Suprapubic skin (tissue), 4 donors: Measurements from ENCODE around the gene DENND1C.

Experiments
- POLR2A ChIP-seq, 2 donors: fragments of 450-650 bp; IDR thresholded peaks; one replicate each; pipeline ENCODE4 v1.6.1; 2017; ENCODE audit warnings: antibody characterized with exemption in 2 of 2, mild to moderate bottlenecking in 2 of 2, moderate library complexity in 2 of 2
- POLR2AphosphoS5 ChIP-seq, 3 donors: sonication (generic); formaldehyde crosslinking; IDR thresholded peaks; one replicate each; pipeline ENCODE4 v1.6.1; 2017; ENCODE audit warnings: antibody characterized with exemption in 3 of 3
- TF ChIP-seq, protein P1 (sequence below), 2 donors: fragments of 200-600 bp in 1 of 2; fragments of 450-650 bp in 1 of 2; sonication (generic) in 1 of 2; IDR thresholded peaks; one replicate each; pipeline ENCODE4 v1.5.1; 2016 to 2019; ENCODE audit warnings: antibody characterized with exemption in 2 of 2, mild to moderate bottlenecking in 1 of 2, moderate library complexity in 1 of 2

DNA sequence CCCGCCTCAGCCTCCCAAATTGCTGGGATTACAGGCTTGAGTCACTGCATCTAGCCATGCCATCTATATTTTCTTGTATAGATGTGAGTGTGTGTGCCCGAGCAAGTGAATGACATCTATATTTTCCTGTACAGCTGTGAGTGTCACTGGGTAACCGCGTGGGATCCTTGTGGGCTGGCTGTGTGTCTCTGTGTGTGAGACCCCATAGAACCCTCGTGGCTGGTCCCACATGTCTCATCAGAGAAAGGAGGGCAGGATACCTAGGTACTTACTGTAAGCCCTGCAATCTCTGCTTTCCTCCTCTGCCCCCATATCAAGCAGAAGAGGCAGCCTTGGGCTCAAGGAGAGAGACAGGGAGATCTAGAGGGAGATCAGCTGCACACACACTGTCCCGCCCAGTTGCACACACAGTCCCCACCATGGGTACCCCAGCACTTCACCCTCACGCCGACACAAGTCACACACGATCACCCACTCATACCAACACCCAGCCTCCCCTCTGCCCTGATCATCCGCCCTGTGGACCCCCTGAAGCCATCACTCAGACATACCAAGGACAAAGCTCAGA is 655 bp downstream of the DENND1C start:
- TF ChIP-seq POLR2AphosphoS5 (IDR thresholded peaks at IDR 0.05) (no peak), POLR2A (IDR thresholded peaks at IDR 0.05) (no peak)
- TF ChIP-seq, protein P1, sequence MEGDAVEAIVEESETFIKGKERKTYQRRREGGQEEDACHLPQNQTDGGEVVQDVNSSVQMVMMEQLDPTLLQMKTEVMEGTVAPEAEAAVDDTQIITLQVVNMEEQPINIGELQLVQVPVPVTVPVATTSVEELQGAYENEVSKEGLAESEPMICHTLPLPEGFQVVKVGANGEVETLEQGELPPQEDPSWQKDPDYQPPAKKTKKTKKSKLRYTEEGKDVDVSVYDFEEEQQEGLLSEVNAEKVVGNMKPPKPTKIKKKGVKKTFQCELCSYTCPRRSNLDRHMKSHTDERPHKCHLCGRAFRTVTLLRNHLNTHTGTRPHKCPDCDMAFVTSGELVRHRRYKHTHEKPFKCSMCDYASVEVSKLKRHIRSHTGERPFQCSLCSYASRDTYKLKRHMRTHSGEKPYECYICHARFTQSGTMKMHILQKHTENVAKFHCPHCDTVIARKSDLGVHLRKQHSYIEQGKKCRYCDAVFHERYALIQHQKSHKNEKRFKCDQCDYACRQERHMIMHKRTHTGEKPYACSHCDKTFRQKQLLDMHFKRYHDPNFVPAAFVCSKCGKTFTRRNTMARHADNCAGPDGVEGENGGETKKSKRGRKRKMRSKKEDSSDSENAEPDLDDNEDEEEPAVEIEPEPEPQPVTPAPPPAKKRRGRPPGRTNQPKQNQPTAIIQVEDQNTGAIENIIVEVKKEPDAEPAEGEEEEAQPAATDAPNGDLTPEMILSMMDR (IDR thresholded peaks at IDR 0.05), result no peak
